HG03457 (cell line): ENCODE results near the gene DNAH1.

Source experiments
- ATAC-seq: cut with Tn5 transposase; IDR thresholded peaks from one replicate; pipeline ENCODE4 v1.9.1; 2021; ENCODE audit warnings: moderate number of reproducible peaks; ENCODE audit not compliant: unreplicated experiment

Gene DNAH1

DNA sequence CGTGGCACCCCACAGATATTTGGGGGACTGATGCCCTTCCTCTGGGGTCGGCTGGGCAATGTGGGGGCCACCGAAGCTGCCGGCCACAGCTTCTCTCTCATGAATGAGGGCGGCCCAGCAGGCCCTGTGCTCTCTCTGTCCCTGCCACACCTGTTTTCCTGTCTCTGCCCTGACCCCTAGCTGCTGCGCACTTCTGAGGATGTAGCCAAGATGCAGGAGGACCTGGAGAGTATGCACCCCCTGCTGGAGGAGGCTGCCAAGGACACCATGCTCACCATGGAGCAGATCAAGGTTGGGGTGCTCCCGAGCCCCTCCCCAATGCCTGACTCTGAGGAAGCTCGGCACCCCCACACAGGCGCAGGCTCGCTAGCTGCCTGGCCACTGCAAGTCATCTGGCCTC is 69.0 kb downstream of the DNAH1 start:
- ATAC-seq: no peak

DNA sequence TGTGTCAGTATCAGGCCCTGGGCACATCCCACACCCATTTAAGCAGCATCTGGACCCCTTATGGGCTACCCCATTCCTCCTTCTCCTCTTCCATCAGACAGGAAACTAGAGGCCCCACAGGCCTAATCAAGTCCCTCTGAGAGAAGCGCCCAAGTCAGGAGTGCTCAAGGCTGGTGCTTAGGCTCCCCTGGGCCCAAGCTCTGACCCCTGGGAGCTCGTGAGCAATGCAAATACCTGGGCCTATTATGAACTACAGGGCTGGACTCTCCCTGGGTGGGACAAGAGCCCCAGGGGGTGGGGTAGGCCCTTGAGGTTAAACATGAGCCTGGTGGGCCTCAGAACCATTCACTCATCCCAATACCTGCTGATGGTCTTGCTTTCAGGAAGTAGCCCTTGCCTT is 71.4 kb downstream of the DNAH1 start:
- no peak for ATAC-seq

DNA sequence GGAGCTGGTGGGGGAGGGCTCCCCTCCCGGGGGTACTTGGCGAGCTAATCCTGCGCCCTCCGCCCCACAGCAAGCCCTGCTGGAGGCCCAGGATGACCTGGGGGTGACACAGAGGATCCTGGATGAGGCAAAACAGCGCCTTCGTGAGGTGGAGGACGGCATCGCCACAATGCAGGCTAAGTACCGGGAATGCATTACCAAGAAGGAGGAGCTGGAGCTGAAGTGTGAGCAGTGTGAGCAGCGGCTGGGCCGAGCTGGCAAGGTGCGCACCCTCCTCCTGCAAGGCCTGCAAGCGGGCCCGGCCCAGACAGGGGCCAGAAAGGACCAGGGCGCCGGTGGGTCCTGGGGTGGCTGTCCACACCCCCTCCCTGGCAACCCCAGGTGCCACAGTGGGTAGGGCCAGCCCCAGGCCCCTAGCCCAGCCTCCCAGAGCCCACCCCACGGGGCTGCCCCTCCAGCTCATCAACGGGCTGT is 72.3 kb downstream of the DNAH1 start:
- ATAC-seq: no peak

GRCh38 chr3:52388933-52389332 is 72.8 kb downstream of the DNAH1 start:
- no peak for ATAC-seq

DNA sequence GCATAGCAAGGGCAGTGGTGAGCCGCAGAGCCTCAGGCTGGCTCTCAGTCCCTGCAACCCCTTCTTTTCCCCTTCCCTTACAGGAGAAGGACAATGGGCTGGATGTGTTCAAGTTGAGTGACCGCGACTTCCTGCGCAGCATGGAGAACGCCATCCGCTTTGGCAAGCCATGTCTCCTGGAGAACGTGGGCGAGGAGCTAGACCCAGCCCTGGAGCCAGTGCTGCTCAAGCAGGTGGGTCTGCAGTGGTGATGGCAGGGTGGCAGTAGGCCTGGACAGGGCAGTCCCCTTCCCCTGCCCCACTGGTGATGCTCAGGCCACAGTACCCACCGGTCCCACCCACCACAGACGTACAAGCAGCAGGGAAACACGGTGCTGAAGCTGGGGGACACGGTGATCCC is 75.0 kb downstream of the DNAH1 start:
- no peak for ATAC-seq

GRCh38 chr3:52392216-52392930 is 76.3 kb downstream of the DNAH1 start:
- ATAC-seq: no peak

- no peak for ATAC-seq
These were observed 77.2 kb downstream of the DNAH1 start for GRCh38 chr3:52393131-52393807.

GRCh38 chr3:52393959-52394670 is 78.0 kb downstream of the DNAH1 start:
- ATAC-seq: no peak

- ATAC-seq: no peak
These were observed 78.8 kb downstream of the DNAH1 start for GRCh38 chr3:52394751-52395502.

DNA sequence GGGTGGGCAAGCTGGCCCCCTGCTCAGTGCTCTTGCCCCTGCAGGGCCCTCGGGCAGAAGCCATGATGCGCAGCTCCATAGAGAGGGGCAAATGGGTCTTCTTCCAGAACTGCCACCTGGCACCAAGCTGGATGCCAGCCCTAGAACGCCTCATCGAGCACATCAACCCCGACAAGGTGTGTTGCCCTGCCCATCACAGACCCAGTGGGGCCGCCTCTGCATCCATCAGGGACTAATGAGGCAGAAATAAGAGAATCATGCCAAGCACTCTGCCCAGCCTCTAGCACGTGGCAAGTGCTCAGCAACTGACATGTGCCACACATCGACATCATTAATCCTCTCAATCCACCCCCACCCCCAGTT is 79.4 kb downstream of the DNAH1 start:
- ATAC-seq: no peak

GRCh38 chr3:52396011-52396906 is 80.1 kb downstream of the DNAH1 start:
- no peak for ATAC-seq

- ATAC-seq: no peak
These were observed 80.9 kb downstream of the DNAH1 start for GRCh38 chr3:52396907-52397591.

GRCh38 chr3:52397676-52398399 is 81.7 kb downstream of the DNAH1 start:
- no peak for ATAC-seq

GRCh38 chr3:52398670-52399081 is 82.6 kb downstream of the DNAH1 start:
- no peak for ATAC-seq

DNA sequence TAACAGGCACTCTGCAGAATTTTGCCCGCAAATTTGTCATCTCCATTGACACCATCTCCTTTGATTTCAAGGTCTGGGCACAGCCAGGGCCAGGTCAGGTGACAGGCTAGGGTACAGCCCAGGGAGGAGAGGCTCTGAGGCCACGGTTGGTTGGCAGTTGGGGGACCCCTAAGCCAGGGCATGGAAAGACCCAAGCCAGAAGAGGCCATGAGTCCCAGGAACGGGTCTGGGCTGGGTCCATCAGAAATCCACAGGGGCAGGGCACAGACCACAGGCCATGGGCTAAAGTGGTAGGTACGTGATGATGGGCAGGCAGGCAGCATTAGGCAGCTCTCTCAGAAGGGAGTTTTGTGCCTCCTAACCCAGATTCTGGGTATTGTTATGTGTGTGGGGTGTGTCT is 83.0 kb downstream of the DNAH1 start:
- no peak for ATAC-seq

- no peak for ATAC-seq
These were observed 83.5 kb downstream of the DNAH1 start for GRCh38 chr3:52399593-52399992.

- no peak for ATAC-seq
These were observed 84.2 kb downstream of the DNAH1 start for GRCh38 chr3:52400275-52400793.

GRCh38 chr3:52401021-52401420 is 84.9 kb downstream of the DNAH1 start:
- no peak for ATAC-seq

GRCh38 chr3:52401551-52401950 is 85.4 kb downstream of the DNAH1 start:
- no peak for ATAC-seq
